A549 (cell line): Measurements from ENCODE around the gene ZNF214. TPM values are rescaled to one million over a fixed set of nuclear protein-coding genes. Genes with fewer than 3 reads are reported as not detected.

Experiments used
- ATAC-seq, 2 experiments: fragments of 200-7000 bp in 1 of 2; fragments of >200 bp in 1 of 2; cut with Nextera tagmentation in 1 of 2; cut with Tn5 transposase in 1 of 2; 3 replicates each; pipeline versions ENCODE4 v1.8.0 to v1.9.1; 2018 to 2020; ENCODE audit warnings: mild to moderate bottlenecking in 1 of 2, moderate library complexity in 1 of 2
- CTCF ChIA-PET: fragments of 300-600 bp; sonication (Branson Sonifier 250); formaldehyde crosslinking; extraction: SDS; loops from one replicate; lab custom pipeline; 2021; ENCODE audit warnings: antibody characterized with exemption, inconsistent platforms; lab: Yijun Ruan, JAX
- POLR2A ChIA-PET: fragments of 350-600 bp; formaldehyde crosslinking; extraction: SDS; loops from one replicate; lab custom pipeline; 2021; ENCODE audit warnings: antibody characterized with exemption, inconsistent platforms; lab: Yijun Ruan, JAX
- DNase-seq, 2 experiments: peaks; one replicate each; pipeline versions ENCODE4 v3.0.0 to v3.0.0-alpha.2; 2011 to 2016; ENCODE audit warnings: low read depth in 1 of 2, low spot score in 1 of 2
- FAIRE-seq: peaks from 2 replicates; lab custom pipeline; 2011; peaks lifted over from hg19 to GRCh38; lab: Jason Lieb, UNC
- H3K27ac ChIP-seq, 2 experiments: fragments of >200 bp; sonication (Bioruptor Twin); formaldehyde crosslinking; 3 replicates each; pipeline ENCODE4 v1.5.1; 2016 to 2017
- H3K4me1 ChIP-seq: fragments of >200 bp; sonication (Bioruptor Twin); formaldehyde crosslinking; 3 replicates; pipeline ENCODE4 v1.6.1; 2016
- H3K4me2 ChIP-seq: fragments of >200 bp; sonication (Bioruptor Twin); formaldehyde crosslinking; 3 replicates; pipeline ENCODE4 v1.6.1; 2016
- H3K4me3 ChIP-seq: fragments of >200 bp; sonication (Bioruptor Twin); formaldehyde crosslinking; 3 replicates; pipeline ENCODE4 v1.5.1; 2016
- H3K9me3 ChIP-seq: fragments of >200 bp; sonication (Bioruptor Twin); formaldehyde crosslinking; 3 replicates; pipeline ENCODE4 v1.6.1; 2016
- BHLHE40 ChIP-seq: IDR thresholded peaks from 2 replicates; pipeline ENCODE4 v1.6.1; 2012; ENCODE audit warnings: low read depth, low read length, inconsistent platforms
- CEBPB ChIP-seq, 2 experiments: fragments of >200 bp in 1 of 2; sonication (Bioruptor Twin) in 1 of 2; formaldehyde crosslinking in 1 of 2; IDR thresholded peaks; 2 replicates each; pipeline ENCODE4 v1.6.1; 2012 to 2016
- CHD2 ChIP-seq: fragments of 150-350 bp; IDR thresholded peaks from 2 replicates; pipeline ENCODE4 v1.6.1; 2014; ENCODE audit warnings: low read length; ENCODE audit not compliant: partially characterized antibody
- CHD4 ChIP-seq: fragments of 200-600 bp; sonication (generic); IDR thresholded peaks from 2 replicates; pipeline ENCODE4 v1.6.1; 2016; ENCODE audit warnings: antibody characterized with exemption, mild to moderate bottlenecking, borderline replicate concordance
- CTCF ChIP-seq: fragments of >200 bp; sonication (Bioruptor Twin); formaldehyde crosslinking; IDR thresholded peaks from 3 replicates; pipeline ENCODE4 v1.5.1; 2016
- EHF ChIP-seq: fragments of 250-450 bp; sonication (Bioruptor Pico); IDR thresholded peaks from 2 replicates; pipeline ENCODE4 v1.5.0; 2020; ENCODE audit warnings: mild to moderate bottlenecking
- ELK1 ChIP-seq: fragments of 150-350 bp; IDR thresholded peaks from 2 replicates; pipeline ENCODE4 v1.6.1; 2014; ENCODE audit warnings: low read depth, mild to moderate bottlenecking, low read length
- FOSB ChIP-seq: fragments of 250-450 bp; sonication (Bioruptor Pico); IDR thresholded peaks from 2 replicates; pipeline ENCODE4 v1.5.0; 2020; ENCODE audit warnings: mild to moderate bottlenecking, moderate library complexity
- FOSL2 ChIP-seq, 2 experiments: fragments of 450-650 bp in 1 of 2; fragments of >200 bp in 1 of 2; sonication (Bioruptor Twin) in 1 of 2; formaldehyde crosslinking; IDR thresholded peaks; 2 replicates each; pipeline versions ENCODE4 v1.5.0 to v1.6.1; 2016 to 2020; ENCODE audit warnings: mild to moderate bottlenecking in 1 of 2, moderate library complexity in 1 of 2
- FOXS1 ChIP-seq: fragments of 250-450 bp; sonication (Bioruptor Pico); IDR thresholded peaks from 2 replicates; pipeline ENCODE4 v1.5.0; 2020; ENCODE audit warnings: mild to moderate bottlenecking, moderate library complexity
- GATA3 ChIP-seq: IDR thresholded peaks from 2 replicates; pipeline ENCODE4 v1.6.1; 2012; ENCODE audit warnings: borderline replicate concordance
- HDAC2 ChIP-seq: fragments of 200-600 bp; sonication (generic); IDR thresholded peaks from 2 replicates; pipeline ENCODE4 v1.6.1; 2016
- HEYL ChIP-seq: fragments of 250-450 bp; sonication (Bioruptor Pico); IDR thresholded peaks from 2 replicates; pipeline ENCODE4 v1.8.0; 2021; ENCODE audit warnings: mild to moderate bottlenecking, moderate library complexity
- MAZ ChIP-seq: fragments of 150-350 bp; IDR thresholded peaks from 2 replicates; pipeline ENCODE4 v1.6.1; 2014; ENCODE audit warnings: antibody characterized with exemption, low read depth, low read length, borderline replicate concordance
- PBX3 ChIP-seq: IDR thresholded peaks from 2 replicates; pipeline ENCODE4 v1.6.1; 2012
- RARB ChIP-seq: fragments of 250-450 bp; sonication (Bioruptor Pico); IDR thresholded peaks from 2 replicates; pipeline ENCODE4 v1.8.0; 2021; ENCODE audit warnings: mild to moderate bottlenecking, moderate library complexity
- REST ChIP-seq: fragments of 200-600 bp; sonication (generic); IDR thresholded peaks from 2 replicates; pipeline ENCODE4 v1.6.1; 2016; ENCODE audit warnings: antibody characterized with exemption, mild to moderate bottlenecking, moderate library complexity
- RFX5 ChIP-seq: fragments of 450-650 bp; IDR thresholded peaks from 2 replicates; pipeline ENCODE4 v1.7.1; 2014; ENCODE audit warnings: antibody characterized with exemption, mild to moderate bottlenecking, moderate library complexity
- ZC3H11A ChIP-seq: fragments of 450-650 bp; IDR thresholded peaks from 2 replicates; pipeline ENCODE4 v1.6.1; 2014; ENCODE audit warnings: antibody characterized with exemption, mild to moderate bottlenecking
- WGBS: methylation state at CpG from one replicate; pipeline ENCODE4 v1.1.6; 2017; ENCODE audit errors: missing lambda C conversion rate; 5-methylcytosine and 5-hydroxymethylcytosine counted together
- polyA plus RNA-seq, 4 experiments: library from polyadenylated mRNA; depleted of rRNA in 3 of 4; stranded (reverse); fragments of >200 nt; fragmentation: RNase III in 1 of 4; extraction: RNeasy Plus Mini Kit Qiagen cat#74134 plus additional on column Dnase treatment in 1 of 4; gene quantifications; 2 replicates in 3 of 4; 3 replicates in 1 of 4; pipeline ENCODE4 v1.2.3, GENCODE V29; 2011 to 2017

ZNF214 gene
- polyA plus RNA-seq, 2 of the 4 experiments (the other 2 are of a cell fraction), result 0.70 to 2.1 TPM

- FAIRE-seq (no peak), ATAC-seq (no peak), DNase-seq (no peak)
- Histone ChIP-seq H3K27ac (no peak overlapping the region), H3K4me1 (no peaks in the 10 kb centered on the region), H3K4me2 (no peak overlapping the region), H3K4me3 (no peak overlapping the region), H3K9me3 (no peaks in the 10 kb centered on the region)
- POLR2A ChIA-PET, result no interaction called here
- 59% methylated on average over 2 of the region's 2 CpGs for WGBS
- TF ChIP-seq EHF (CRISPR knock-in tag), result no peak
- TF ChIP-seq HDAC2, result no peak
- TF ChIP-seq GATA3, result no peak
- TF ChIP-seq RARB (CRISPR knock-in tag), result no peak
- no peak for TF ChIP-seq RFX5
- no peak for TF ChIP-seq REST
- TF ChIP-seq HEYL (CRISPR knock-in tag), result no peak
- TF ChIP-seq ELK1, result no peak
- no peak for TF ChIP-seq FOSB (CRISPR knock-in tag)
- TF ChIP-seq FOSL2 (IDR thresholded peaks at IDR 0.05), result no peak
- TF ChIP-seq FOSL2 (CRISPR knock-in tag; IDR thresholded peaks at IDR 0.05), result no peak
- TF ChIP-seq CEBPB (IDR thresholded peaks at IDR 0.05), result no peak
- TF ChIP-seq ZC3H11A, result no peak
- TF ChIP-seq BHLHE40, result no peak
- CTCF ChIA-PET, result no interaction called here
Observed at GRCh38 chr11:6992026-6992425, 28.1 kb downstream of the ZNF214 start.

GRCh38 chr11:6991227-6991626 lies 28.9 kb downstream of the ZNF214 start:
- Histone ChIP-seq H3K4me3 (no peak overlapping the region), H3K9me3 (no peaks in the 10 kb centered on the region), H3K4me2 (no peak overlapping the region), H3K4me1 (no peaks in the 10 kb centered on the region), H3K27ac (no peak overlapping the region)
- CTCF ChIA-PET, result no interaction called here
- no peak for FAIRE-seq
- no peak; a peak in 1 of 6 replicates for ATAC-seq
- DNase-seq, result no peak
- TF ChIP-seq PBX3 (no peak), CTCF (no peak), CHD2 (no peak), MAZ (no peak), FOSB (CRISPR knock-in tag) (no peak), CHD4 (no peak), FOXS1 (CRISPR knock-in tag) (no peak), HEYL (CRISPR knock-in tag) (no peak)
- POLR2A ChIA-PET, result no interaction called here
- 18% methylated on average over 6 of the region's 6 CpGs for WGBS
